Tibial nerve (tissue), 4 donors: ENCODE measurements around the gene WWC2.

ENCODE experiments used
- EP300 ChIP-seq, 2 donors: sonication (generic); formaldehyde crosslinking; IDR thresholded peaks; one replicate each; pipeline ENCODE4 v1.6.1; 2017; ENCODE audit warnings: antibody characterized with exemption in 2 of 2, mild to moderate bottlenecking in 1 of 2
- POLR2A ChIP-seq, 2 donors: fragments of 450-650 bp; IDR thresholded peaks; one replicate each; pipeline ENCODE4 v1.6.1; 2017; ENCODE audit warnings: antibody characterized with exemption in 2 of 2, mild to moderate bottlenecking in 2 of 2, moderate library complexity in 2 of 2
- TF ChIP-seq, protein P1 (sequence below), 5 experiments: fragments of 200-600 bp in 3 of 5; fragments of 450-650 bp in 2 of 5; sonication (generic) in 3 of 5; IDR thresholded peaks; one replicate each; pipeline ENCODE4 v1.5.1; 2016 to 2019; ENCODE audit warnings: antibody characterized with exemption in 5 of 5, mild to moderate bottlenecking in 3 of 5, moderate library complexity in 2 of 5

DNA sequence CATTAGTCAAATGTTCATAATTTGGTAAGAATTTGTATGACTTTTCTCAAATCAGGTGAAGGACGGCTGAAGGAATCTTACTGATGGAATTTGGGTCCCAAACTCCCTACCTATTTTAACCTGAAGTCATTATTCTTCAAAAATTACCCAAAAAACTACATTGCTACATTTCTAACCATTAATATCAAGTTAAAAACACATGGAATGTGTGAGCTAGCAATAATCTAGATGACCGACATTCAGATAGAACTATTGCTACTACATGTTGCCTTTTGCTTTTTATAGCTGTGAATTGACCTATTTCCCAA, 25.3 kb upstream of the WWC2 start:
- TF ChIP-seq, protein P1, sequence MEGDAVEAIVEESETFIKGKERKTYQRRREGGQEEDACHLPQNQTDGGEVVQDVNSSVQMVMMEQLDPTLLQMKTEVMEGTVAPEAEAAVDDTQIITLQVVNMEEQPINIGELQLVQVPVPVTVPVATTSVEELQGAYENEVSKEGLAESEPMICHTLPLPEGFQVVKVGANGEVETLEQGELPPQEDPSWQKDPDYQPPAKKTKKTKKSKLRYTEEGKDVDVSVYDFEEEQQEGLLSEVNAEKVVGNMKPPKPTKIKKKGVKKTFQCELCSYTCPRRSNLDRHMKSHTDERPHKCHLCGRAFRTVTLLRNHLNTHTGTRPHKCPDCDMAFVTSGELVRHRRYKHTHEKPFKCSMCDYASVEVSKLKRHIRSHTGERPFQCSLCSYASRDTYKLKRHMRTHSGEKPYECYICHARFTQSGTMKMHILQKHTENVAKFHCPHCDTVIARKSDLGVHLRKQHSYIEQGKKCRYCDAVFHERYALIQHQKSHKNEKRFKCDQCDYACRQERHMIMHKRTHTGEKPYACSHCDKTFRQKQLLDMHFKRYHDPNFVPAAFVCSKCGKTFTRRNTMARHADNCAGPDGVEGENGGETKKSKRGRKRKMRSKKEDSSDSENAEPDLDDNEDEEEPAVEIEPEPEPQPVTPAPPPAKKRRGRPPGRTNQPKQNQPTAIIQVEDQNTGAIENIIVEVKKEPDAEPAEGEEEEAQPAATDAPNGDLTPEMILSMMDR (IDR thresholded peaks at IDR 0.05) = peak in 1 of 5 experiments; percentile 22
- no peak for TF ChIP-seq POLR2A (IDR thresholded peaks at IDR 0.05)
- no peak for TF ChIP-seq EP300 (IDR thresholded peaks at IDR 0.05)
